Common myeloid progenitor, CD34-positive (primary cell): Measurements from ENCODE around the gene TRABD.
"Not testable (repeated sequence)": the region's sequence is repeated elsewhere in the genome, so short reads cannot be mapped to it uniquely, and the experiment has no call there.

Source experiments
- CTCF ChIA-PET: fragments of 350-600 bp; sonication (Branson Sonifier 250); formaldehyde crosslinking; loops from one replicate; lab custom pipeline; 2021; ENCODE audit warnings: antibody characterized with exemption; lab: Charles Lee
- POLR2A ChIA-PET: fragments of 350-600 bp; sonication (Branson Sonifier 250); formaldehyde crosslinking; loops from one replicate; lab custom pipeline; 2021; ENCODE audit warnings: antibody characterized with exemption; lab: Charles Lee
- DNase-seq, 3 donors: peaks; one replicate each; pipeline versions ENCODE4 v3.0.0 to v3.0.0-alpha.2; 2013
- H3K27ac ChIP-seq, 2 experiments: 1 replicate in 1 of 2; 2 replicates in 1 of 2; pipeline ENCODE4 v1.7.0; 2013; ENCODE audit warnings: inconsistent platforms in 2 of 2, low read length in 2 of 2, mild to moderate bottlenecking in 2 of 2, low read depth in 1 of 2, moderate library complexity in 1 of 2; ENCODE audit not compliant: severe bottlenecking in 2 of 2, insufficient read depth in 1 of 2, poor library complexity in 1 of 2
- H3K27me3 ChIP-seq, 5 experiments: replicated peaks in 2 of 5; 1 replicate in 3 of 5; 2 replicates in 2 of 5; pipeline versions ENCODE4 v1.6.1 to v1.7.0; 2013; ENCODE audit warnings: low read length in 4 of 5, mild to moderate bottlenecking in 2 of 5, moderate library complexity in 2 of 5, inconsistent platforms in 1 of 5; ENCODE audit not compliant: insufficient read depth in 5 of 5, control insufficient read depth in 4 of 5
- H3K36me3 ChIP-seq, 4 experiments: 1 replicate in 2 of 4; 2 replicates in 2 of 4; pipeline versions ENCODE4 v1.6.1 to v1.7.0; 2013; ENCODE audit warnings: low read length in 3 of 4, control low read depth in 1 of 4, mild to moderate bottlenecking in 1 of 4; ENCODE audit not compliant: control insufficient read depth in 4 of 4, insufficient read depth in 4 of 4
- H3K4me1 ChIP-seq, 4 experiments: 1 replicate in 3 of 4; 2 replicates in 1 of 4; pipeline versions ENCODE4 v1.6.1 to v1.7.1; 2013; ENCODE audit warnings: low read length in 3 of 4, mild to moderate bottlenecking in 3 of 4, control low read depth in 1 of 4, inconsistent platforms in 1 of 4, moderate library complexity in 1 of 4; ENCODE audit not compliant: control insufficient read depth in 4 of 4, insufficient read depth in 4 of 4; ENCODE audit errors: control extremely low read depth in 1 of 4
- H3K4me3 ChIP-seq, 7 experiments: 1 replicate in 4 of 7; 2 replicates in 3 of 7; pipeline versions ENCODE4 v1.5.1 to v1.7.0; 2013; ENCODE audit warnings: mild to moderate bottlenecking in 7 of 7, low read length in 6 of 7, moderate library complexity in 6 of 7, inconsistent platforms in 2 of 7, low read depth in 2 of 7, control low read depth in 1 of 7; ENCODE audit not compliant: insufficient read depth in 4 of 7, control insufficient read depth in 1 of 7; ENCODE audit errors: extremely low read depth in 1 of 7
- H3K9me3 ChIP-seq, 5 experiments: 1 replicate in 4 of 5; 2 replicates in 1 of 5; pipeline versions ENCODE4 v1.6.1 to v1.7.1; 2013; ENCODE audit warnings: low read length in 4 of 5, mild to moderate bottlenecking in 2 of 5, inconsistent platforms in 1 of 5, low read depth in 1 of 5, moderate library complexity in 1 of 5; ENCODE audit not compliant: control insufficient read depth in 4 of 5, insufficient read depth in 2 of 5; ENCODE audit errors: control extremely low read depth in 1 of 5
- WGBS: methylation state at CpG from one replicate; pipeline ENCODE4 v1.1.5; 2013; ENCODE audit not compliant: insufficient coverage; 5-methylcytosine and 5-hydroxymethylcytosine counted together

TRABD gene

GRCh38 chr22:50162391-50162956 lies 23.2 kb upstream of the TRABD start:
- DNase-seq: no peak
- H3K36me3 ChIP-seq: no peaks in the 10 kb centered on the region
- H3K27me3 ChIP-seq: peaks cover 0 to 4% (median 0%) of the 10 kb centered on the region in 5 experiments
- 95% methylated on average over 9 of the region's 10 CpGs for WGBS
- H3K27ac ChIP-seq: no peak overlapping the region
- POLR2A ChIA-PET: no interaction called here
- no peak overlapping the region for H3K4me3 ChIP-seq
- H3K9me3 ChIP-seq: no peaks in the 10 kb centered on the region
- CTCF ChIA-PET: no interaction called here
- H3K4me1 ChIP-seq: no peaks in the 10 kb centered on the region

- DNase-seq: no peak
- Histone ChIP-seq H3K36me3 (no peaks in the 10 kb centered on the region), H3K27ac (no peak overlapping the region), H3K27me3 (peaks cover 0 to 13% (median 6%) of the 10 kb centered on the region in 5 experiments), H3K4me3 (no peak overlapping the region), H3K4me1 (peaks cover 0 to 9% (median 8%) of the 10 kb centered on the region in 4 experiments), H3K9me3 (no peaks in the 10 kb centered on the region)
- WGBS: 96% methylated on average over 25 of the region's 28 CpGs
- CTCF ChIA-PET: interaction anchor here (1.6 kb wide), 1 partner anchor 17 kb away, joined by 3 read pairs; no protein-coding TSS in a partner anchor
- POLR2A ChIA-PET: interaction anchor here (0.6 to 1.2 kb wide), 2 partner anchors 25 to 31 kb away, joined by 4 to 6 read pairs; no protein-coding TSS in a partner anchor
These were observed 20.1 kb upstream of the TRABD start for GRCh38 chr22:50165436-50166123.

- DNase-seq: no peak
- Histone ChIP-seq H3K27me3 (peaks cover 0 to 13% (median 7%) of the 10 kb centered on the region in 5 experiments), H3K9me3 (no peaks in the 10 kb centered on the region), H3K36me3 (no peaks in the 10 kb centered on the region), H3K27ac (no peak overlapping the region), H3K4me1 (peaks cover 0 to 26% (median 20%) of the 10 kb centered on the region in 4 experiments), H3K4me3 (no peak overlapping the region)
- ChIA-PET POLR2A (no interaction called here), CTCF (interaction anchor here (0.6 to 1.6 kb wide), 3 partner anchors 13 to 22 kb away, joined by 3 read pairs; no protein-coding TSS in a partner anchor)
- 79% methylated on average over 11 of the region's 11 CpGs for WGBS
These were observed 17.8 kb upstream of the TRABD start for GRCh38 chr22:50167689-50168489.

- H3K36me3 ChIP-seq, H3K9me3 ChIP-seq, H3K27ac ChIP-seq, DNase-seq, POLR2A ChIA-PET, CTCF ChIA-PET: not testable (repeated sequence)
- no CpG with 5 or more reads among the region's 5 CpGs for whole genome bisulfite sequencing
- Histone ChIP-seq H3K4me1 (peaks cover 0 to 33% (median 27%) of the 10 kb centered on the region in 4 experiments), H3K27me3 (peaks cover 0 to 13% (median 7%) of the 10 kb centered on the region in 5 experiments), H3K4me3 (peak overlapping the region in 1 of 7 experiments; percentile 48)
These were observed 17.1 kb upstream of the TRABD start for GRCh38 chr22:50168490-50169180.

- H3K4me1 ChIP-seq: peaks cover 0 to 38% (median 31%) of the 10 kb centered on the region in 4 experiments
- WGBS: 24% methylated on average over 17 of the region's 36 CpGs
- peaks cover 0 to 13% (median 7%) of the 10 kb centered on the region in 5 experiments for H3K27me3 ChIP-seq
- ChIA-PET POLR2A (no interaction called here), CTCF (no interaction called here)
- peak overlapping the region in 4 of 7 experiments; percentile 46 to 64 (median 56) for H3K4me3 ChIP-seq
- no peaks in the 10 kb centered on the region for H3K36me3 ChIP-seq
- no peaks in the 10 kb centered on the region for H3K9me3 ChIP-seq
- H3K27ac ChIP-seq: no peak overlapping the region
- no peak for DNase-seq
These were observed 16.4 kb upstream of the TRABD start for GRCh38 chr22:50169181-50169759.

DNA sequence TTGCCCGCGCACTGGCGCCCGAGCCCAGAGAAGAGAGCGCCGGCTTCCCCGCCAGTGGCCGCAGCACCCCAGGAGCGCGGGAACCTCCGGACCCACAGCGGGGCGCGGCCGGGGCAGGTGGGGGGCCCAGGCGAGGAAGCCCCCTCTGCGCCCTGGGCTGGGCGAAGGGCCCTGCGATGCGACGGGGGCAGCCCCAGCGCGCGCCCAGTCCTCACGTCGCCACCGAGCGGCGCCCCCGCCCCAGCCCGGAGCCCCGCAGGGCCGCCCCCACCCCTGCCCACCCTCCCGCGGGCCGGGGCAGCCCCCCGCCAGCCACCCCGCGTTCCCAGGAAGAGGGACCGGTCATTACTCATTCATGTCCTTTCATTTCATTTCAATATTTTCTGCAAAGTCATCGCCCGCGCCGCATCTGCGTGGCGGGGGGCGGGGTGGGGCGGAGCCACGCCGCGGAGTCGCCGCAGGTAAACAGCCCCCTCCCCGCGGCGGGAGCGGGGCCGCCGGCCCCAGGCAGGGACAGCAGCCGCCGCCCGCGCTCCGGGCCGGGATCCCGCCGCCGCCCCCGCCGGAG lies 15.9 kb upstream of the TRABD start:
- H3K27me3 ChIP-seq: peaks cover 0 to 13% (median 7%) of the 10 kb centered on the region in 5 experiments
- WGBS: under 1% methylated on average over 52 of the region's 70 CpGs
- ChIA-PET POLR2A (interaction anchor here (1.8 to 2.0 kb wide), 2 partner anchors 15 to 22 kb away, joined by 7 to 11 read pairs; no protein-coding TSS in a partner anchor), CTCF (no interaction called here)
- H3K4me3 ChIP-seq: peak overlapping the region in 6 of 7 experiments; percentile 34 to 64 (median 47)
- H3K9me3 ChIP-seq: no peaks in the 10 kb centered on the region
- no peak overlapping the region for H3K27ac ChIP-seq
- peak; percentile 70 to 91 (median 91) for DNase-seq
- H3K36me3 ChIP-seq: no peaks in the 10 kb centered on the region
- peaks cover 0 to 38% (median 31%) of the 10 kb centered on the region in 4 experiments for H3K4me1 ChIP-seq
